HEK293T (cell line): ENCODE data around the gene CERK.

Experiments
- ARNT ChIP-seq: fragments of 450-650 bp; IDR thresholded peaks from 2 replicates; pipeline ENCODE4 v1.6.1; 2017; ENCODE audit warnings: mild to moderate bottlenecking
- BHLHE40 ChIP-seq: fragments of 450-650 bp; IDR thresholded peaks from 2 replicates; pipeline ENCODE4 v1.6.1; 2016; ENCODE audit warnings: mild to moderate bottlenecking, moderate library complexity, borderline replicate concordance
- ELF4 ChIP-seq: fragments of 450-650 bp; IDR thresholded peaks from 2 replicates; pipeline ENCODE4 v1.6.1; 2017; ENCODE audit warnings: antibody characterized with exemption
- LEF1 ChIP-seq: fragments of 450-650 bp; IDR thresholded peaks from 2 replicates; pipeline ENCODE4 v1.6.1; 2017; ENCODE audit warnings: mild to moderate bottlenecking, borderline replicate concordance
- SP1 ChIP-seq: fragments of 450-650 bp; IDR thresholded peaks from 2 replicates; pipeline ENCODE4 v1.6.1; 2017
- TARDBP ChIP-seq: fragments of 450-650 bp; IDR thresholded peaks from 2 replicates; pipeline ENCODE4 v1.6.1; 2016
- ZNF384 ChIP-seq: fragments of 450-650 bp; IDR thresholded peaks from 2 replicates; pipeline ENCODE4 v1.6.1; 2016

DNA sequence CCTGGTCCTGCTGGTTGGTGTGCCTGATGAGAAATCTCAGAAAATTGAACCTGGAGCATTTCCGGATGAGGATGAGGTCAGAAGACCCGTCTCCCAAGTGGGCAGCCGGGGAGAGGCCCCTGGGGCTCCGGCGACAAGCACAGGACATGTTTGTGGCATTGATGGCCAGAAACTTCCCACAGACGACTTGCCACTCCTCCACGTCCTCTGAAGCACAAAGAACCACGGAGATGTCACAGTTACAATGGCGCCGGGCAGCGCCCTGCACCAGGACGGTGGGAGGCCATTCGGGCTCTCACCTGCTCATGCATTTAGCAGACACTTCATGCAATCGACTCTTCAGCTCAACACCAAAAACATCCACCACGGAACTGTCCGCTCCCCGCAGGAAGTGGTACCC lies 46.5 kb downstream of the CERK start:
- TF ChIP-seq SP1 (no peak), LEF1 (no peak), ARNT (no peak), ZNF384 (no peak), TARDBP (no peak), ELF4 (no peak), BHLHE40 (no peak)
